ENCODE data around the gene UNK.

The UNK gene

DNA sequence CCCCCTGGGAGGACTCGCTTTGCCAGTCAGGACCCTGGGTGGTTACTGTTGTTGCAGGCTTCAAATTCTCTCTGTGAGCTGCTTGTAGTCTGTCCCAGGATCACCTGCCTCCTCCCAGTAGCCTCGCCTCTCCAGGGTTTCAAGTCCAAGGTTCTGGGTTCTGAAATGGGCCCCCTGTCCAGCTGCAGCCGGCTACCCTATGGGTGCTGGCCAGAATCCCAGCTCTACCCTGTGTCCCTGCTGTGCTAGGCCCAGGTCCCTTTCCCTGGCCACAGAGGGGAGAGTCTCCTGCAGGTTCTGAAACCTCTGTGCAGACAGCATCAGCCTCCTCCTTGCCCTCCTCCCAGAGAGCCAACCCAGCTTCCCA is 38.2 kb downstream of the UNK start:
- no peak for DNase-seq (ENCODE audit: low spot score)

DNA sequence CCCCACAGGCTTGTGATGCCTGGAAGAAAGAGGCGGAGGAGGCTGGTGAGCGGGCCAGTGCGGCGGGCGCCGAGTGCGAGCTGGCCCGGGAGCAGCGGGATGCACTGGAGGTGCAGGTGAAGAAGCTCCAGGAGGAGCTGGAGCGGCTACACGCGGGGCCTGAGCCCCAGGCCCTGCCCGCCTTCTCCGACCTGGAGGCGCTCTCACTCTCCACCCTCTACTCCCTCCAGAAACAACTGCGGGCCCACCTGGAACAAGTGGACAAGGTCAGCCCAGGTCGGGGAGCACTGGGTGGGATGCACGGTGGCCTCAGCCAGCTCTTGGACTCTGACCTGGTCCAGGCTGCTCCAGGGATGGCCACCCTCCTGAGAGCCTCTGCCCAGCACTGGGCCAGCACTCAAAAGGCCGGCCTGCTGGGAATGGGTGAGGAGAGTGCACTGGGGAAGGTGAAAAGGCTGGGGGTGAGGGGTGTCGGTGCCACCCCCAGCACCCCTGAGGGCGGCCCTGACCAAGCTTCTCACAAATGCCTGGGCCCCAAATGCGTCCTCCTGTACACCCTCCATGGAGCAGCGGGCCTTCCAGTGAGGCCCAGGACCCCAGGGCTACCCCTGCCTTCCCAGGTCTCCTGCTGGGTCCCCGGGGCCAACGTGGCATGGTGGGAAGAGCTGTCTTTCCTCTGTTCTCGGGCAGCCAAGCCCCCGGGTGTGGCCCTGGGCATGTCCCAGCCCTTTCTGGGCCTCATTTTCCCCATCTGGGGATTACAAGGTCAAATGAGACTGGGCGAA is 38.8 kb downstream of the UNK start:
- TF ChIP-seq, protein P1, sequence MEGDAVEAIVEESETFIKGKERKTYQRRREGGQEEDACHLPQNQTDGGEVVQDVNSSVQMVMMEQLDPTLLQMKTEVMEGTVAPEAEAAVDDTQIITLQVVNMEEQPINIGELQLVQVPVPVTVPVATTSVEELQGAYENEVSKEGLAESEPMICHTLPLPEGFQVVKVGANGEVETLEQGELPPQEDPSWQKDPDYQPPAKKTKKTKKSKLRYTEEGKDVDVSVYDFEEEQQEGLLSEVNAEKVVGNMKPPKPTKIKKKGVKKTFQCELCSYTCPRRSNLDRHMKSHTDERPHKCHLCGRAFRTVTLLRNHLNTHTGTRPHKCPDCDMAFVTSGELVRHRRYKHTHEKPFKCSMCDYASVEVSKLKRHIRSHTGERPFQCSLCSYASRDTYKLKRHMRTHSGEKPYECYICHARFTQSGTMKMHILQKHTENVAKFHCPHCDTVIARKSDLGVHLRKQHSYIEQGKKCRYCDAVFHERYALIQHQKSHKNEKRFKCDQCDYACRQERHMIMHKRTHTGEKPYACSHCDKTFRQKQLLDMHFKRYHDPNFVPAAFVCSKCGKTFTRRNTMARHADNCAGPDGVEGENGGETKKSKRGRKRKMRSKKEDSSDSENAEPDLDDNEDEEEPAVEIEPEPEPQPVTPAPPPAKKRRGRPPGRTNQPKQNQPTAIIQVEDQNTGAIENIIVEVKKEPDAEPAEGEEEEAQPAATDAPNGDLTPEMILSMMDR (IDR thresholded peaks at IDR 0.05; ENCODE audit: borderline replicate concordance, control extremely low read depth, extremely low read depth, insufficient read depth, missing control alignments): no peak
- DNase-seq (ENCODE audit: low spot score): no peak
- in situ Hi-C loops (cut with MboI; ENCODE audit: low sequenced_read_pairs, unreplicated experiment): no loop called here

More for the DNA sequence above, 38.2 kb downstream of the UNK start:
- TF ChIP-seq, protein P1 (IDR thresholded peaks at IDR 0.05; ENCODE audit: borderline replicate concordance, control extremely low read depth, extremely low read depth, insufficient read depth, missing control alignments): no peak
- in situ Hi-C loops (cut with MboI; ENCODE audit: low sequenced_read_pairs, unreplicated experiment): no loop called here

- TF ChIP-seq, protein P1 (IDR thresholded peaks at IDR 0.05; ENCODE audit: borderline replicate concordance, control extremely low read depth, extremely low read depth, insufficient read depth, missing control alignments): no peak
- in situ Hi-C loops (cut with MboI; ENCODE audit: low sequenced_read_pairs, unreplicated experiment): no loop called here
- DNase-seq (ENCODE audit: low spot score): no peak
These were observed 39.5 kb downstream of the UNK start for GRCh38 chr17:75824050-75824552.

- TF ChIP-seq, protein P1 (IDR thresholded peaks at IDR 0.05; ENCODE audit: borderline replicate concordance, control extremely low read depth, extremely low read depth, insufficient read depth, missing control alignments): no peak
- in situ Hi-C loops (cut with MboI; ENCODE audit: low sequenced_read_pairs, unreplicated experiment): no loop called here
- DNase-seq (ENCODE audit: low spot score): no peak
These were observed 40.1 kb downstream of the UNK start for GRCh38 chr17:75824666-75825065.

DNA sequence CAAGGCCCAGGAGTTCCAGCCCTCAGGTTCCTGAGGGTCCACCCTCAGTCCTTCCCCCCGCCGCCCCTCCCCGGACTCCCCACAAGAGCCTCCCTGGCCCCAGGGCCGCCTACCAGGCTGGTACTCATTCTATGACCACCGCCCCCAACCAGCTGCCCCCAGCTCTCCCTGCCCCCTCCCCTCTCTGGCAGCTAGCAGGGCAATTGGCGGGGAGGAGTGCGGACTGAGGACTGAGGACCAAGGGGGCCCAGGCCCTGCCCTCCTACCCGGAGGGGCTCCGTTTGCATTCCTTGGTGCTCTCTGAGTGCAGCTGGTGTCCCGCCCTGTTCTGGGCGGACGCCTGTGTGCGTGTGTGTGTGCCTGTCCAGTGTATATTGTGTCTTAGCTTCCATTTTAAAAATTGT is 40.5 kb downstream of the UNK start:
- TF ChIP-seq, protein P1 (IDR thresholded peaks at IDR 0.05; ENCODE audit: borderline replicate concordance, control extremely low read depth, extremely low read depth, insufficient read depth, missing control alignments): no peak
- in situ Hi-C loops (cut with MboI; ENCODE audit: low sequenced_read_pairs, unreplicated experiment): no loop called here
- no peak for DNase-seq (ENCODE audit: low spot score)

DNA sequence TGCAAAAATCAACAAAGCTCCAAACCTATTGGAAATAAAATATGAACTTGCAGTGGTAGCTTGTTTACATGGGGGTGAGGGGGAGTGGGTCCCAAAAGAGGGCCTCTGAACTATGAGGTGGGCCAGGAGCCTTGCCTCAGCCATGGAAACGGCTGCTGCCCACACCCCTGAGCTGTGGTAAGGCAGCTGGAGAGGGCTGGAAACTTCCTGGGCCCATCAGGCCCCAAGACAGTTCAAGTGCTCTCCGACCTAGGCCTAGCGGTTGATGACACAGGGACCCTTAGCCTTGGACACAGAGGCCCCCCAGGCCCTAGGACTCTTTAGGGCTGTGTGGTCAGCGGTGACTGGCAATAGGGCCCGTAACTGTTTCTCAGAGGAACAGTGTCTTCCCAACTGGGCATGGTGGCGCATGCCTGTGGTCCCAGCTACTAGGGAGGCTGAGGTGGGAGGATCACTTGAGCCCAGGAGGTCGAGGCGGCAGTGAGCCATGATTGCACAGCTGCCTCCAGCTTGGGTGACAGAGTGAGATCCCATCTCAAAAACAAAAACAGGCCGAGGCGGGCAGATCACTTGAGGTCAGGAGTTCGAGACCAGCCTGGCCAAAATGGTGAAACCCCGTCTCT is 41.3 kb downstream of the UNK start:
- no peak for DNase-seq (ENCODE audit: low spot score)
- in situ Hi-C loops (cut with MboI; ENCODE audit: low sequenced_read_pairs, unreplicated experiment): no loop called here
- TF ChIP-seq, protein P1 (IDR thresholded peaks at IDR 0.05; ENCODE audit: borderline replicate concordance, control extremely low read depth, extremely low read depth, insufficient read depth, missing control alignments): no peak

Measured in GM13976 (cell line).